Measurements from ENCODE around the gene CYREN. TPM values are rescaled to one million over a fixed set of nuclear protein-coding genes. Genes with fewer than 3 reads are reported as not detected.

Gene CYREN
- total and polyA plus RNA-seq, 9 of the 15 experiments (the other 6 are each of a cell fraction or from before 2014, with no cell fraction given), result 13.9 to 108 (median 88.8) TPM

DNA sequence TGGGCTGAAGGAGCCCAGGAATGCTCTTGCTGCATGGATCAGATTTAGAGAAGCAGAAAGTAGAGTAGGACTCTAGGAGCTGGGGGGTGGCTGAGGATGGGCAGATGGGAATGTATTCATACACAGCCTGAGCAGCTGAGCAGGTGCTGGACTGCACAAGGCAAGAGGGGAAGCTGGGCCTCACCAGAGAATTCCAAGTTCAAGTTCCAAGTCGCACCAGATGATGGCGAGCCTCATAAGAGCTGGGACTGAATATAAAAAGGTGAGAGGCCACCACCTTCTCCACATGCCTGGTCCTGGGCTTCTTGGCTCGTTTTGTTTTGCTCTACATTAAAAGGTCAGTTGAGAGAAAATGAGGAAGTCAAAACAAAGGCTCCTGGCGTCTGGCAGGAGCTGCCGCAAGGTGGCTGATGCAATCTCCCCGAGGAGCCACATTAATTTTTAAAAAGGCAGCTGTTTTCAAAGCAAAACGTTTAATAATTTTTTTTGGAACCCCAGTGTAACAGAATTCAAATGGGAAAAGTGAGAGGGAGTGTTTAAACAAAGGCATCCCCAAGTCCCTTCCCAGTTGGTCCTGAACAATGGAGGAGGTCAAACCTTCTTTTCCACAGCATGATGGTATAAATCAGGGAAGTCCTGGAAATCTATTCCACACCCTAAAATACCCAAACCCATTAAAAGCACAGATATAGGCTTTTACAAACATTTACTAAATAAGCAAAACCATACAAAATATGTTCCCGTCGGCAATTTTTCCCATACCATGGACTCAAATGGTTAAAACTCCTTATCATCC lies 9.5 kb downstream of the CYREN start (continued):
- TF ChIP-seq, protein P1, sequence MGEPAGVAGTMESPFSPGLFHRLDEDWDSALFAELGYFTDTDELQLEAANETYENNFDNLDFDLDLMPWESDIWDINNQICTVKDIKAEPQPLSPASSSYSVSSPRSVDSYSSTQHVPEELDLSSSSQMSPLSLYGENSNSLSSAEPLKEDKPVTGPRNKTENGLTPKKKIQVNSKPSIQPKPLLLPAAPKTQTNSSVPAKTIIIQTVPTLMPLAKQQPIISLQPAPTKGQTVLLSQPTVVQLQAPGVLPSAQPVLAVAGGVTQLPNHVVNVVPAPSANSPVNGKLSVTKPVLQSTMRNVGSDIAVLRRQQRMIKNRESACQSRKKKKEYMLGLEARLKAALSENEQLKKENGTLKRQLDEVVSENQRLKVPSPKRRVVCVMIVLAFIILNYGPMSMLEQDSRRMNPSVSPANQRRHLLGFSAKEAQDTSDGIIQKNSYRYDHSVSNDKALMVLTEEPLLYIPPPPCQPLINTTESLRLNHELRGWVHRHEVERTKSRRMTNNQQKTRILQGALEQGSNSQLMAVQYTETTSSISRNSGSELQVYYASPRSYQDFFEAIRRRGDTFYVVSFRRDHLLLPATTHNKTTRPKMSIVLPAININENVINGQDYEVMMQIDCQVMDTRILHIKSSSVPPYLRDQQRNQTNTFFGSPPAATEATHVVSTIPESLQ (CRISPR knock-in tag; IDR thresholded peaks at IDR 0.05), result peak; percentile 64; the same call in 1 of the 2 replicates
- TF ChIP-seq DDX20 (tag; IDR thresholded peaks at IDR 0.05; ENCODE audit: low read depth) (peak; percentile 43; the same call in 1 of the 2 replicates), ZBTB26 (CRISPR knock-in tag; IDR thresholded peaks at IDR 0.05) (no peak), TAL1 (IDR thresholded peaks at IDR 0.05) (no peak), SRF (CRISPR knock-in tag; IDR thresholded peaks at IDR 0.05) (no peak), NEUROD1 (IDR thresholded peaks at IDR 0.05; ENCODE audit: borderline replicate concordance, low read depth, low read length, partially characterized antibody) (peak; percentile 46), NFRKB (IDR thresholded peaks at IDR 0.05; ENCODE audit: low read depth) (peak; percentile 41), TFAM (CRISPR knock-in tag; conservative IDR thresholded peaks at IDR 0.05) (no peak), DMBX1 (CRISPR knock-in tag; IDR thresholded peaks at IDR 0.05; ENCODE audit: borderline replicate concordance) (peak; percentile 93), FOXA3 (CRISPR knock-in tag; conservative IDR thresholded peaks at IDR 0.05 in 1 of 2, IDR thresholded peaks at IDR 0.05 in 1 of 2) (peak in 1 of 2 experiments; percentile 54; a peak in 1 of 4 replicates), SOX6 (IDR thresholded peaks at IDR 0.05) (peak; percentile 90; the same call in 1 of the 2 replicates), MIER1 (IDR thresholded peaks at IDR 0.05; ENCODE audit: low read depth) (0 out of 2 replicates have a peak, but pooled peaks have one; percentile 15), GABPA (tag; conservative IDR thresholded peaks at IDR 0.05; ENCODE audit: low read depth) (peak; percentile 34; the same call in 1 of the 2 replicates), SMARCC2 (IDR thresholded peaks at IDR 0.05; ENCODE audit: low read depth) (peak; percentile 43; the same call in 1 of the 2 replicates), ATF7 (IDR thresholded peaks at IDR 0.05) (peak; percentile 81), SMAD4 (CRISPR knock-in tag; conservative IDR thresholded peaks at IDR 0.05) (peak; percentile 99), ZNF311 (CRISPR knock-in tag; IDR thresholded peaks at IDR 0.05) (peak; percentile 10; the same call in 1 of the 2 replicates), ILK (tag; IDR thresholded peaks at IDR 0.05; ENCODE audit: borderline replicate concordance, low read depth) (peak; percentile 49; the same call in 1 of the 2 replicates), SMARCA4 (IDR thresholded peaks at IDR 0.05) (peak; percentile 50), LEF1 (IDR thresholded peaks at IDR 0.05) (peak; percentile 35; the same call in 1 of the 2 replicates), TRIM24 (IDR thresholded peaks at IDR 0.05) (peak; percentile 76 to 84), RAD51 (IDR thresholded peaks at IDR 0.05; ENCODE audit: borderline replicate concordance, low read depth) (no peak)
- TF ChIP-seq, protein P2, sequence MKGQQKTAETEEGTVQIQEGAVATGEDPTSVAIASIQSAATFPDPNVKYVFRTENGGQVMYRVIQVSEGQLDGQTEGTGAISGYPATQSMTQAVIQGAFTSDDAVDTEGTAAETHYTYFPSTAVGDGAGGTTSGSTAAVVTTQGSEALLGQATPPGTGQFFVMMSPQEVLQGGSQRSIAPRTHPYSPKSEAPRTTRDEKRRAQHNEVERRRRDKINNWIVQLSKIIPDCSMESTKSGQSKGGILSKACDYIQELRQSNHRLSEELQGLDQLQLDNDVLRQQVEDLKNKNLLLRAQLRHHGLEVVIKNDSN (CRISPR knock-in tag; IDR thresholded peaks at IDR 0.05), result peak; percentile 30; the same call in 1 of the 2 replicates
